Measurements from ENCODE around the gene GRK1.

- TF ChIP-seq CTCF (IDR thresholded peaks at IDR 0.05; ENCODE audit: insufficient read depth, low read length, poor library complexity, severe bottlenecking) (no peak), EZH2phosphoT487 (conservative IDR thresholded peaks at IDR 0.05; ENCODE audit: low read length) (no peak)
Observed at GRCh38 chr13:113635709-113636108, 31.3 kb upstream of the GRK1 start.

Data from SU-DHL-6 (cell line).